ENCODE measurements around the gene DUXB. TPM values are rescaled to one million over a fixed set of nuclear protein-coding genes. Genes with fewer than 3 reads are reported as not detected.

DUXB gene
- total and polyA plus RNA-seq, 2 of the 13 experiments (the other 11 are each of a cell fraction or from before 2014, with no cell fraction given) = not detected

- TF ChIP-seq ZNF609 (CRISPR knock-in tag; IDR thresholded peaks at IDR 0.05; ENCODE audit: borderline replicate concordance) (no peak), HDAC1 (CRISPR knock-in tag; IDR thresholded peaks at IDR 0.05) (peak; percentile 89), U2AF1 (optimal IDR thresholded peaks at IDR 0.05; ENCODE audit: low read depth, low read length) (peak; percentile 96), SMYD3 (CRISPR knock-in tag; IDR thresholded peaks at IDR 0.05) (no peak), PAX8 (CRISPR knock-in tag; IDR thresholded peaks at IDR 0.05; ENCODE audit: borderline replicate concordance) (peak; percentile 74; the same call in 1 of the 2 replicates), SRSF1 (optimal IDR thresholded peaks at IDR 0.05; ENCODE audit: low read depth, low read length) (peak; percentile 91), MZF1 (CRISPR knock-in tag; IDR thresholded peaks at IDR 0.05; ENCODE audit: borderline replicate concordance) (no peak), NCOA5 (CRISPR knock-in tag; IDR thresholded peaks at IDR 0.05) (no peak), KDM5A (IDR thresholded peaks at IDR 0.05; ENCODE audit: borderline replicate concordance, low read length) (peak; percentile 94), ZNF205 (CRISPR knock-in tag; IDR thresholded peaks at IDR 0.05) (peak; percentile 85), ZFYVE20 (CRISPR knock-in tag; IDR thresholded peaks at IDR 0.05; ENCODE audit: borderline replicate concordance, low read depth) (peak; percentile 24; the same call in 1 of the 2 replicates), ZNF446 (CRISPR knock-in tag; IDR thresholded peaks at IDR 0.05) (peak; percentile 92), ZBTB38 (CRISPR knock-in tag; IDR thresholded peaks at IDR 0.05) (peak; percentile 65; the same call in 1 of the 2 replicates), ZNF766 (CRISPR knock-in tag; IDR thresholded peaks at IDR 0.05; ENCODE audit: borderline replicate concordance) (peak; percentile 93), ZNF431 (CRISPR knock-in tag; IDR thresholded peaks at IDR 0.05; ENCODE audit: borderline replicate concordance, low read depth) (0 out of 2 replicates have a peak, but pooled peaks have one; percentile 7), ZNF3 (CRISPR knock-in tag; IDR thresholded peaks at IDR 0.05) (peak; percentile 44; the same call in 1 of the 2 replicates), SCMH1 (CRISPR knock-in tag; IDR thresholded peaks at IDR 0.05; ENCODE audit: borderline replicate concordance) (no peak), POLR2AphosphoS2 (IDR thresholded peaks at IDR 0.05; ENCODE audit: low read depth, low read length) (peak; percentile 76; the same call in 1 of the 2 replicates), TRAFD1 (CRISPR knock-in tag; IDR thresholded peaks at IDR 0.05; ENCODE audit: borderline replicate concordance) (peak; percentile 54; the same call in 1 of the 2 replicates)
- TF ChIP-seq, protein P1, sequence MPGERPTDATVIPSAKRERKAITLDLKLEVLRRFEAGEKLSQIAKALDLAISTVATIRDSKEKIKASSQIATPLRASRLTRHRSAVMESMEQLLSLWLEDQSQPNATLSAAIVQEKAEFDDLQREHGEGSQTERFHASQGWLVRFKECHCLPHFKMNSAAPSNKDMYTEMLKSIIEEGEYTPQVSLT (CRISPR knock-in tag; IDR thresholded peaks at IDR 0.05; ENCODE audit: borderline replicate concordance, low read depth) = no peak; the same call in 1 of the 2 replicates
- TF ChIP-seq, protein P2, sequence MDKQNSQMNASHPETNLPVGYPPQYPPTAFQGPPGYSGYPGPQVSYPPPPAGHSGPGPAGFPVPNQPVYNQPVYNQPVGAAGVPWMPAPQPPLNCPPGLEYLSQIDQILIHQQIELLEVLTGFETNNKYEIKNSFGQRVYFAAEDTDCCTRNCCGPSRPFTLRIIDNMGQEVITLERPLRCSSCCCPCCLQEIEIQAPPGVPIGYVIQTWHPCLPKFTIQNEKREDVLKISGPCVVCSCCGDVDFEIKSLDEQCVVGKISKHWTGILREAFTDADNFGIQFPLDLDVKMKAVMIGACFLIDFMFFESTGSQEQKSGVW (CRISPR knock-in tag; IDR thresholded peaks at IDR 0.05; ENCODE audit: borderline replicate concordance) = 0 out of 2 replicates have a peak, but pooled peaks have one; percentile 71
Observed at GRCh38 chr16:75647492-75648264, 53.6 kb downstream of the DUXB start, which contains the start of the genes KARS1 and TERF2IP (continued).
